H9 (cell line): Measurements from ENCODE around the gene COL4A1. TPM values are rescaled to one million over a fixed set of nuclear protein-coding genes. Genes with fewer than 3 reads are reported as not detected.
A peak's percentile ranks its signal among the peaks of the same experiment; 100 is the strongest.

Experiments used
- DNase-seq: peaks from one replicate; pipeline ENCODE4 v3.0.0-alpha.2; 2017
- H2AFZ ChIP-seq: one replicate; pipeline ENCODE4 v1.6.1; 2013; ENCODE audit warnings: mild to moderate bottlenecking, low read length, control low read depth, moderate library complexity
- H2AK5ac ChIP-seq: 2 replicates; pipeline ENCODE4 v1.6.1; 2013; ENCODE audit warnings: low read length, control low read depth, mixed read lengths; ENCODE audit not compliant: insufficient read length
- H2BK120ac ChIP-seq: one replicate; pipeline ENCODE4 v1.6.1; 2013; ENCODE audit warnings: low read depth, mild to moderate bottlenecking, low read length, control low read depth, inconsistent platforms; ENCODE audit not compliant: poor library complexity, severe bottlenecking
- H2BK12ac ChIP-seq: 2 replicates; pipeline ENCODE4 v1.6.1; 2013; ENCODE audit warnings: low read length, control low read depth, mixed read lengths, low read depth; ENCODE audit not compliant: insufficient read length
- H2BK15ac ChIP-seq: 2 replicates; pipeline ENCODE4 v1.6.1; 2013; ENCODE audit warnings: low read depth, low read length, control low read depth
- H2BK20ac ChIP-seq: one replicate; pipeline ENCODE4 v1.6.1; 2013; ENCODE audit warnings: low read depth, mild to moderate bottlenecking, low read length, control low read depth, inconsistent platforms; ENCODE audit not compliant: poor library complexity, severe bottlenecking
- H2BK5ac ChIP-seq: 2 replicates; pipeline ENCODE4 v1.6.1; 2013; ENCODE audit warnings: low read length, control low read depth, mixed read lengths; ENCODE audit not compliant: insufficient read length
- H3K14ac ChIP-seq: 2 replicates; pipeline ENCODE4 v1.6.1; 2013; ENCODE audit warnings: low read length, control low read depth; ENCODE audit not compliant: insufficient read depth
- H3K18ac ChIP-seq: 2 replicates; pipeline ENCODE4 v1.6.1; 2013; ENCODE audit warnings: low read depth, mild to moderate bottlenecking, mixed read lengths, low read length, control low read depth; ENCODE audit not compliant: insufficient read length
- H3K23ac ChIP-seq: 2 replicates; pipeline ENCODE4 v1.6.1; 2013; ENCODE audit warnings: low read length, control low read depth, mixed read lengths, low read depth; ENCODE audit not compliant: insufficient read length
- H3K23me2 ChIP-seq: 2 replicates; pipeline ENCODE4 v1.6.1; 2013; ENCODE audit warnings: low read depth, mild to moderate bottlenecking, mixed read lengths, low read length, control low read depth; ENCODE audit not compliant: insufficient read length, poor library complexity, severe bottlenecking
- H3K27ac ChIP-seq: 2 replicates; pipeline ENCODE4 v1.5.1; 2013; ENCODE audit warnings: low read length, control low read depth, mixed read lengths, low read depth; ENCODE audit not compliant: insufficient read length
- H3K27me3 ChIP-seq: 2 replicates; pipeline ENCODE4 v1.6.1; 2013; ENCODE audit warnings: low read length, control low read depth, inconsistent platforms; ENCODE audit not compliant: insufficient read depth
- H3K4ac ChIP-seq: 2 replicates; pipeline ENCODE4 v1.6.1; 2013; ENCODE audit warnings: low read depth, mild to moderate bottlenecking, control low read depth, inconsistent platforms, low read length, moderate library complexity
- H3K4me1 ChIP-seq: 2 replicates; pipeline ENCODE4 v1.6.1; 2013; ENCODE audit warnings: low read length, control low read depth, inconsistent platforms; ENCODE audit not compliant: insufficient read depth
- H3K4me2 ChIP-seq: 2 replicates; pipeline ENCODE4 v1.6.1; 2013; ENCODE audit warnings: low read length, control low read depth, mixed read lengths; ENCODE audit not compliant: insufficient read length, insufficient read depth
- H3K56ac ChIP-seq: 2 replicates; pipeline ENCODE4 v1.6.1; 2013; ENCODE audit warnings: low read depth, mild to moderate bottlenecking, mixed read lengths, low read length, control low read depth; ENCODE audit not compliant: insufficient read length
- H3K79me1 ChIP-seq: 2 replicates; pipeline ENCODE4 v1.6.1; 2013; ENCODE audit warnings: low read depth, mild to moderate bottlenecking, moderate library complexity, low read length, control low read depth, inconsistent platforms; ENCODE audit not compliant: insufficient read depth, poor library complexity, severe bottlenecking
- H3K79me2 ChIP-seq: 2 replicates; pipeline ENCODE4 v1.6.1; 2013; ENCODE audit warnings: low read length, control low read depth, inconsistent platforms; ENCODE audit not compliant: insufficient read depth
- H3K9ac ChIP-seq: 2 replicates; pipeline ENCODE4 v1.6.1; 2013; ENCODE audit warnings: low read length, control low read depth, mixed read lengths; ENCODE audit not compliant: insufficient read length; ENCODE audit errors: extremely low read depth
- H3K9me3 ChIP-seq: one replicate; pipeline ENCODE4 v1.6.1; 2013; ENCODE audit warnings: low read depth, low read length, inconsistent platforms; ENCODE audit not compliant: control insufficient read depth
- H3T11ph ChIP-seq: one replicate; pipeline ENCODE4 v1.6.1; 2013; ENCODE audit warnings: mild to moderate bottlenecking, low read length, control low read depth, inconsistent platforms
- H4K20me1 ChIP-seq: one replicate; pipeline ENCODE4 v1.6.1; 2013; ENCODE audit not compliant: control insufficient read depth, insufficient read length, insufficient read depth
- H4K5ac ChIP-seq: 2 replicates; pipeline ENCODE4 v1.6.1; 2013; ENCODE audit warnings: low read depth, mild to moderate bottlenecking, mixed read lengths, low read length, control low read depth; ENCODE audit not compliant: insufficient read length
- H4K8ac ChIP-seq: replicated peaks from 2 replicates; pipeline ENCODE4 v1.6.1; 2013; ENCODE audit warnings: low read length, control low read depth, mixed read lengths, low read depth; ENCODE audit not compliant: insufficient read length
- H4K91ac ChIP-seq: 2 replicates; pipeline ENCODE4 v1.6.1; 2013; ENCODE audit warnings: low read depth, mild to moderate bottlenecking, moderate library complexity, mixed read lengths, low read length, control low read depth; ENCODE audit not compliant: insufficient read length
- H3K27ac Mint-ChIP-seq, 3 experiments: 2 replicates in 2 of 3; 3 replicates in 1 of 3; pipeline ENCODE4 v1.8.0; 2020 to 2021; ENCODE audit warnings: mixed read lengths in 3 of 3, mild to moderate bottlenecking in 1 of 3, moderate library complexity in 1 of 3
- H3K27me3 Mint-ChIP-seq: 2 replicates; pipeline ENCODE4 v1.8.0; 2021; ENCODE audit warnings: low read depth, mild to moderate bottlenecking, moderate library complexity, mixed read lengths
- H3K36me3 Mint-ChIP-seq, 3 experiments: 2 replicates in 2 of 3; 3 replicates in 1 of 3; pipeline ENCODE4 v1.8.0; 2020 to 2021; ENCODE audit warnings: low read depth in 3 of 3, mixed read lengths in 3 of 3; ENCODE audit not compliant: insufficient read depth in 1 of 3
- H3K4me1 Mint-ChIP-seq, 2 experiments: 2 replicates each; pipeline ENCODE4 v1.8.0; 2020; ENCODE audit warnings: mixed read lengths in 2 of 2
- H3K4me3 Mint-ChIP-seq, 2 experiments: 2 replicates in 1 of 2; 3 replicates in 1 of 2; pipeline ENCODE4 v1.8.0; 2020 to 2021; ENCODE audit warnings: mild to moderate bottlenecking in 2 of 2, mixed read lengths in 2 of 2, moderate library complexity in 1 of 2
- H3K9me3 Mint-ChIP-seq, 2 experiments: 2 replicates in 1 of 2; 3 replicates in 1 of 2; pipeline ENCODE4 v1.8.0; 2020; ENCODE audit warnings: mild to moderate bottlenecking in 2 of 2, mixed read lengths in 2 of 2, moderate library complexity in 1 of 2
- CTCF ChIP-seq: fragments of 200-600 bp; sonication (generic); conservative IDR thresholded peaks from 3 replicates; pipeline ENCODE4 v1.8.0; 2021; ENCODE audit warnings: antibody characterized with exemption, mild to moderate bottlenecking
- WGBS: extraction: QIAGEN DNeasy Blood & Tissue Kit; methylation state at CpG from one replicate; pipeline ENCODE4 v1.1.7; 2013; ENCODE audit warnings: missing lambda C conversion rate, low lambda C conversion rate, mixed read lengths; ENCODE audit not compliant: insufficient read length; ENCODE audit errors: extremely low coverage; 5-methylcytosine and 5-hydroxymethylcytosine counted together
- total RNA-seq: library from RNA; stranded (reverse); gene quantifications from 2 replicates; pipeline ENCODE4 v1.2.1, GENCODE V29; 2021

The COL4A1 gene
- total RNA-seq, 1 experiment from 2014 or later: 73.1 TPM

GRCh38 chr13:110309661-110310524 lies 2.9 kb upstream of the COL4A1 start:
- Histone ChIP-seq H3K4ac (no peak overlapping the region), H3K14ac (no peak overlapping the region), H4K20me1 (no peaks in the 10 kb centered on the region), H4K91ac (no peak overlapping the region), H3K23ac (no peak overlapping the region), H2BK120ac (no peak overlapping the region), H2BK5ac (no peak overlapping the region), H3K18ac (no peak overlapping the region), H3K9ac (no peak overlapping the region), H4K8ac (no peak overlapping the region), H3K4me2 (no peak overlapping the region), H3K9me3 (no peaks in the 10 kb centered on the region), H2BK12ac (no peak overlapping the region), H3T11ph (no peak overlapping the region), H2BK20ac (no peak overlapping the region), H4K5ac (no peak overlapping the region), H2AFZ (no peak overlapping the region), H3K27me3 (no peaks in the 10 kb centered on the region; the same call in 1 of the 2 replicates), H2AK5ac (no peak overlapping the region), H2BK15ac (no peak overlapping the region), H3K79me1 (no peaks in the 10 kb centered on the region), H3K4me1 (no peaks in the 10 kb centered on the region), H3K56ac (no peak overlapping the region), H3K79me2 (no peaks in the 10 kb centered on the region; the same call in 1 of the 2 replicates), H3K23me2 (peaks cover 20% of the 10 kb centered on the region), H3K27ac (no peak overlapping the region)
- peaks cover 4 to 16% (median 9%) of the 10 kb centered on the region in 3 experiments; a peak in 6 of 7 replicates for H3K36me3 Mint-ChIP-seq
- H3K4me3 Mint-ChIP-seq: no peak overlapping the region
- TF ChIP-seq CTCF: no peak
- peaks cover 29 to 39% of the 10 kb centered on the region in 2 experiments for H3K4me1 Mint-ChIP-seq
- WGBS: no CpG with 5 or more reads among the region's 16 CpGs
- DNase-seq: peak; percentile 15
- H3K9me3 Mint-ChIP-seq: no peaks in the 10 kb centered on the region; a peak in 2 of 5 replicates
- H3K27ac Mint-ChIP-seq: no peak overlapping the region
- H3K27me3 Mint-ChIP-seq: peaks cover 24% of the 10 kb centered on the region
